ENCODE results near the gene S100A6. TPM values are rescaled to one million over a fixed set of nuclear protein-coding genes. Genes with fewer than 3 reads are reported as not detected.

Gene S100A6
- total RNA-seq, 1 donor from 2014 or later = 201 TPM

GRCh38 chr1:153548722-153549688 is 13.2 kb upstream of the S100A6 start, which contains the start of gene S100A3:
Gene S100A3, minus strand, starts transcription at chr1:153549258. Its CDS starts 773 bp downstream, at chr1:153548485.
- DNase-seq (peak; percentile 63), ATAC-seq (peak; percentile 51)
- intact Hi-C loops (cut with micrococcal nuclease) = no loop called here

GRCh38 chr1:153547560-153548551 is 12.1 kb upstream of the S100A6 start:
- intact Hi-C loops (cut with micrococcal nuclease) = no loop called here
- DNase-seq (peak; percentile 20), ATAC-seq (no peak)

DNA sequence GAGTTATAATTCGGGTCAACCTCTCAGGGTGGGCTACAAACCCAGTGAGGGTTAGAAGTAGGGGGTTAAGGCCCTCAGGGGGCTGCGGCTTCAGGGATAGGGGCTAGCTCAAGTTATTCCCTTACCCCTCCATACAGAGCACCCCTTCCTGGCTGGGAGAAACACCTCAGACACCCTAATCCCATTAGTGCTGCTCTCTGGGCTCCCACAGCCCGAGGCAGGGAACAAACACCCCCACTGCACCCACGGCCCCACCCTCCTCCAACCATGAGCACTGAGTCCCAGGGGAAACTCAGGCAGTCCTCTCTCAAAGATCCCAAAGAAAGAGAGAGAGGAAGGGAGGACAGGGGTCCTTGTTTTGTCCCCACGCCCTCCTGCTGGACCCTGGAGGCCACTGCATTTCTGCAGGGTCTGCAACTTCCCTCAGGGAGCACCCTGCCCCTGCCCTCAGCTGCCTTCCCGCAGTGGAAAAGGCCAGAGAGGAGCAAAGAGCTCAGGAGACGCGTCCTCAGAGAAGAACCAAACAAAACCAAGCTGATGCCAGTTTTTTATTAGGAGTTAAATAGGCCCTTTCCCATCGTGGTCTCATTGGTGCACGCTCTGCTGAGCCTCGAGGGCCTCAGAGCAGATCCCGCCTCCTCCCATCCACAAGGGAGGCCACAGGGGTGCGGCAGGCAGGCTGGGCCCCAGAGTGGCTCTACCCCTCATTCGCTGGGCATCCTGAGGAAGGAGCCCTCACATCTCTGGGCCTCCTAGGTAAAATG is 11.2 kb upstream of the S100A6 start:
- DNase-seq (no peak), ATAC-seq (no peak)
- intact Hi-C loops (cut with micrococcal nuclease) = no loop called here

DNA sequence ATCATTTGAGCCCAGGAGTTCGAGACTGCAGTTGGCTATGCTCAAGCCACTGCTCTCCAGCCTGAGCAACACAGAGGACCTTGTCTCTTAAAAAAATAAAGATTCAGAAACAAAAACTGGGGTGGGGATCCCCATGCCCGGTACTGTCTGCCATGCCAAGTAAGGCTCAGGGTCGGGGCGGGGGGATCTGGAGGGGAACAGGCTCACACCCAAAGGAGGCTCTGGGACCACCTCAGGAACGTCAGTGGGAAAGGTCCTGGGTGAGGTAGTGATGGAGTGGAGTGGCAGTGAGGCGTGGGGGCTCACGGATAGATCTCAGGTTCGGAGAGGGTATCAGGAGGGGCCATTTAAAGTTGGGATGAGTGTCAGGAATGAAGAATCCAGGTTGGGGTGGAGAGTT is 10.6 kb upstream of the S100A6 start:
- ATAC-seq = no peak
- intact Hi-C loops (cut with micrococcal nuclease) = no loop called here
- DNase-seq = no peak

DNA sequence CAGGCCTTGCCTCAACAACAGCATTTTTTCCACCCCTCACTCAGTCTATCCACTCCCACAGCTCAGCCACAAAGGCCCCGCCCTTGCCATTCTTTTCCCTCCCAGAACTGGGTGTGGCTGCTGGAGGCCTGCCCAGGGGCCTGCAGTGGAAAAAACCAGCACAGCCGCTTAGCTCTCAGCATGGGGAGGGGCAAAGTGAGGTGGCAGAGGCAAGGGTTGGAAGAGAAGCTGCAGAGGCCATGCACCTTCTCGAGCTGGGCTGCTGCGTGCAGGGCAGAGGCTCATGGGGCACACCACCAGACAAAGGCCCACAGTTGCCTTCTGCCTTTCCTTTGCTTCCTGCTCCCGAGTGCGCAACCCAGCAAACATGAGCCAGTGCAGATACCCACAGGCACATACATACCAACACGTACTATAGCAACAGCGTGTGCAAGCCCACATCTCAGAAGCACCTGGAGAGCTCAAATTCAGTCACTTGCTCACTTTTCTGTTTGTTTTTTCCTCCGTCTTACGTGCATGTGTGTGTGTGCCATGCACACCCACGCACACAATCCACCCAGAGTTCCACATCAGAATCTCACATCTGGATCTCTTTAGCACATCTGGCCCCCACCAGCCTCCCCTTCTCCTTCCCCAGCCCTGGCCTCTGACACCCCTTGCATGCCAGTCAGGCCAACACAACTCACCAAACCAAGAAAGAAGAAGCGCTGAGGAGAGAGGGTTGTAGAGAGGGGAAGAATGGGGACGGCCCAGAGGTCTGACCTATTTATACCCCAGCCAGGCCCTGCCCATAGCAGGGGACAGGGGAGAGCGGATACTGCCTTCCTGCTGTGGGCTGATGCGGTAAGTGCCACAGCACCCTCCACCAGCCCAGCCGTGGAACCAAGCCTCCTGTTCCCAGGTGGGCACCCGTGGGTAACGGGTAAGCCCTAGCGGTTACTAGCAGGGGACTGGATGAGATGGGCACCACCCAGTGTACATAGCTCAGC is 9.6 kb upstream of the S100A6 start, which contains the start of gene S100A4:
TSS of gene S100A4 (minus strand) at position 740 of the 989 bp plus-strand sequence. CDS start 1,012 bp downstream, outside the sequence.
- DNase-seq = peak; percentile 95
- intact Hi-C loops (cut with micrococcal nuclease) = no loop called here
- ATAC-seq = peak; percentile 93

GRCh38 chr1:153544453-153545066 is 8.8 kb upstream of the S100A6 start:
- DNase-seq = no peak
- intact Hi-C loops (cut with micrococcal nuclease) = no loop called here
- no peak for ATAC-seq

DNA sequence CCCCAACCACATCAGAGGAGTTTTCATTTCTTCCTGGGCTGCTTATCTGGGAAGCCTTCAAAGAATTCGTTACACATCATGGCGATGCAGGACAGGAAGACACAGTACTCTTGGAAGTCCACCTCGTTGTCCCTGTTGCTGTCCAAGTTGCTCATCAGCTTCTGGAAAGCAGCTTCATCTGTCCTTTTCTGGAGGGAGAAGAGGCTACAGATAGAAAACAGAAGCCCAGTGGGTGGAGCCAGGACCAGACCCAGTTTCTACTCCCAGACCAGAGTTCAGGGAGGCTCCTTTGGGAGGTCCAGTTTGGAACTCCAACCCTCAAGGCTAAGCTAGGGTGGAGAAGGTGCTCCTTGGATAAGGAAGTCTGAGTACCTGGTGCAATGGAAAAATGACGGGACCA is 7.9 kb upstream of the S100A6 start:
- DNase-seq = no peak
- intact Hi-C loops (cut with micrococcal nuclease) = no loop called here

DNA sequence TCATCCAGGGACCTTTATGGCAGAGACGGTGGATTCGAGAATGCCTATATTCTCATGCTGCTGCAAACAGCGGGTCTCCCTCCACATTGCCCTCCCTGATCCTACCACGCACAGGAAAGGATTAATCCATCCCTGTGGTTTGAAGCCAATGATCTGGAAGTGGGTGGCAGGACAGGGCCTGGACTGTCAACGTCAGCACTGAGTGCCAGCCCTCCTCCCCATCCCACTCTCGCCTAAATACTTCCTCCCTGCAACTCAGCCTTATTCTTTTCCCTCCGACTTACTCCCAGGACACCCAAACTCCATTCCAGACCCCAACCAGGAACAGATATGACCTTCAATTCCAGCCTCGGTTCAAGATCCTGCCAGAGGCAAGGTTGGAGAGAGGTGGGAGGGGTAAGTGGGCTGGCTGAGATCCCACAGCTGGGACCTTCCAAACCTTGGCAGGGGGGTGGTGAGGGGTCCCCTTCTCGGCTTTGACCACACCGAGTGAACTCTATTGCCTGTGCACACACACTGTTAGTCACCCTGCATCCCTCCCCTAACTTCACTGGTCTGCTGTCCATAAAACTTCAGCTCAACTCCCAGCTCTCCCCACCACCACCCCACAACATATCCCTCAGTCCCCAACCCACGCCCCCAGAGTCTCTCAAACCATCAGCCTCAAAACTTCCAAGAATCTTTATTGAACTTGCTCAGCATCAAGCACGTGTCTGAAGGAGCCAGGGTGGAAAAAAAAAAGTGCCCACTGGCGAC is 7.3 kb upstream of the S100A6 start:
- intact Hi-C loops (cut with micrococcal nuclease) = no loop called here
- ATAC-seq (no peak), DNase-seq (no peak)

More for the DNA sequence above, 7.9 kb upstream of the S100A6 start:
- no peak for ATAC-seq

- ATAC-seq = no peak
- intact Hi-C loops (cut with micrococcal nuclease) = no loop called here
These were observed 6.1 kb upstream of the S100A6 start for GRCh38 chr1:153541641-153542590.

GRCh38 chr1:153540394-153541361 is 4.9 kb upstream of the S100A6 start, which contains the start of gene S100A5:
Gene S100A5, minus strand, starts transcription at chr1:153540934. Its CDS starts 743 bp downstream, at chr1:153540191.
- no peak for DNase-seq
- intact Hi-C loops (cut with micrococcal nuclease) = no loop called here
- no peak for ATAC-seq

More at GRCh38 chr1:153541641-153542590, 6.1 kb upstream of the S100A6 start:
- no peak for DNase-seq

DNA sequence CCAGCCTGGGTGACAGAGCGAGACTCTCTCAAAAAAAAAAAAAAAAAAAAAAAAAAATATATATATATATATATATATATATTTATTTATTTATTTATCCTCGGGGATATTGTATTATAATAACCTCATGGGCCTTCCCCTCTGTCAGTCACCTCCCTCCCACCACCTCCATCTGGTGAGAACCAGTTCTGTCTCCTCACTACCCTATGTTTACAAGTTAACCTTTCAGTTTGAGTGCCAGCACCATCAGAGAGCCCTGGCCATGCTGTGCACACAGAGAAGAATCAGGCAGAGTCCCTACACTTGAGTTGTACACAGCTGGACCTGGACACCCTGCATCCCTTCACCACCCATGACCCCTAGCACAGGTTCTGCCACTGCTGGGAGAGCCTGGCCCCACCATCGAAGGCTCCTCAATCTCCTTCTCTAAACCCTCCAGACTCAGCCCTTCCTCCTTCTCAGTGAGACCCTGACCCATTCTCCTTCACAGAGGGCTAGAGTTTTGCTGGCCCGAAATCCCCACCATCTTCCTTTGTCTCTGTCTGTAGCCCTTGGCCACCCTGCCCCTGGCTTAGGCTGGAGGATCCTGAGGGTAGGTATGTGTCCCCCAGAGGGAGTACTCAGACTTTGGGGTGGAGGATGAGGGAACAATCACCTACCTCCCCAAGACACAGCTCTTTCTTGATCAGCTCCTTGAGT is 3.8 kb upstream of the S100A6 start:
- ATAC-seq (no peak), DNase-seq (no peak)
- intact Hi-C loops (cut with micrococcal nuclease) = no loop called here

DNA sequence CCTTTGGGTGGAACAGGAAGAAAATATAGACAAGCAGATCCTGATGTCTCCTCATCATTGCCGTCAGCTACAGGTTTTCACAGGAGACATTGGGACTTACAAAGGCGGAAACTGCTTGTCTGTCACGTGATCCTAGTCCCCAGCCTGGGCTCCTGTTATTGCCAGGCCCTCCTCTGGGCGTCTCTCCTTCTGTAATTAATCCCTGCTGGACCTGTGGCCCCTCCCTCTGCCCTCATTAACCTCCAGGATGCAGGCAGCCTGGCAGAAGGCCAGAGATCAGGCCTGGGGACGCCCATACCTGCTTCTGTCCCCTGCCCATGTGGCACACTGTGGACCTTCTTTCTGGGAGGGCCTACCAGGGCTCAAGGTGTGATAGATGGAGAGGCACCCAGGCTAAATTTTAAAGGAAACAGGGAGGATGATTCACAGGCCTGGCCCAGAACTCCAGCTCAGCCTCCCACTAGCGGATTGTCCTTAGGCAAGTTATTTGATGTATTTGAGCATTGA is 2.6 kb upstream of the S100A6 start:
- DNase-seq = no peak
- intact Hi-C loops (cut with micrococcal nuclease) = no loop called here

GRCh38 chr1:153537376-153537730 is 1.6 kb upstream of the S100A6 start:
- ATAC-seq (no peak), DNase-seq (no peak)
- intact Hi-C loops (cut with micrococcal nuclease) = no loop called here

More for the DNA sequence above, 2.6 kb upstream of the S100A6 start:
- ATAC-seq = no peak

Measured in left ventricle myocardium superior (tissue), 1 donor.